Measurements from ENCODE around the gene PAQR8. TPM values are rescaled to one million over a fixed set of nuclear protein-coding genes. Genes with fewer than 3 reads are reported as not detected.

Gene PAQR8
- total and polyA plus RNA-seq, 2 of the 13 experiments (the other 11 are each of a cell fraction or from before 2014, with no cell fraction given): 37.7 to 50.7 TPM

DNA sequence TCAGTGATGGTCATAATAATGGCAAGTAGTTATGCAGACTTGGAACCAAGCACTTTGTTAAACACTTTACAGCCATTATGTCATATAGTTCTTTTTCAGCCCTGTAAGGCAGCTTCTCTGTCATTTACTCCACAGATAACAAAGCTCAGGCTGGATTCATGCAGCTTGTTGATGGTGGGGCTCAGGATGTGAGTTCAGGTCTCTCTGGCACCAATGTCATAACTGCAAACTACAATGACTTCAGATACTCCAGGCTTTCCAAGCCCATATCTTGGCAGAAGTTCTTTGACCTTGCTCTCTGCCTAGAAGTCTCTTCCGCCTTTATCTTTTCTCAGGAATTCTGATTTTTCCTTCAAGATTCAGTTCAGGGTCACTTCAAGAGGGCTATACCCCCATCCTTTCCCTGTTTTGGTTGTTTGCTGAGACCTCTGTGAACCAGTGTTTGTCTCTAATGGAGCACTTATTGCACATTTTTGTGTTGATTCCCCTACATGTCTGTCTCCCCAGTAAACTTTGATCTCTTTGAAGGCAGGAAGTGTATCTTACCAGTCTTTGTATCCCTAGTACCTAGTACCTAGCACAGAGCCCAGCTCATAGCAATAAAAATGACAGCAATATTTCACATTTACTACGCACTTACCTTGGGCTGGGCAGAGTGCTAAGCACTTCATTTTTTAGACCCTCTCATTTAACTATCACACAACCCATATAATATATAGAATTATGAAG is 38.5 kb downstream of the PAQR8 start (continued):
- TF ChIP-seq, protein P1, sequence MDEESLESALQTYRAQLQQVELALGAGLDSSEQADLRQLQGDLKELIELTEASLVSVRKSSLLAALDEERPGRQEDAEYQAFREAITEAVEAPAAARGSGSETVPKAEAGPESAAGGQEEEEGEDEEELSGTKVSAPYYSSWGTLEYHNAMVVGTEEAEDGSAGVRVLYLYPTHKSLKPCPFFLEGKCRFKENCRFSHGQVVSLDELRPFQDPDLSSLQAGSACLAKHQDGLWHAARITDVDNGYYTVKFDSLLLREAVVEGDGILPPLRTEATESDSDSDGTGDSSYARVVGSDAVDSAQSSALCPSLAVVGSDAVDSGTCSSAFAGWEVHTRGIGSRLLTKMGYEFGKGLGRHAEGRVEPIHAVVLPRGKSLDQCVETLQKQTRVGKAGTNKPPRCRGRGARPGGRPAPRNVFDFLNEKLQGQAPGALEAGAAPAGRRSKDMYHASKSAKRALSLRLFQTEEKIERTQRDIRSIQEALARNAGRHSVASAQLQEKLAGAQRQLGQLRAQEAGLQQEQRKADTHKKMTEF (CRISPR knock-in tag; IDR thresholded peaks at IDR 0.05): peak; percentile 24; the same call in 1 of the 2 replicates
- TF ChIP-seq ZNF589 (CRISPR knock-in tag; conservative IDR thresholded peaks at IDR 0.05) (no peak), ZBTB7A (CRISPR knock-in tag; IDR thresholded peaks at IDR 0.05) (no peak), MTF1 (CRISPR knock-in tag; IDR thresholded peaks at IDR 0.05) (no peak), HNF4A (CRISPR knock-in tag; IDR thresholded peaks at IDR 0.05) (peak; percentile 67), SRSF4 (IDR thresholded peaks at IDR 0.05; ENCODE audit: low read depth, low read length, poor library complexity, severe bottlenecking) (no peak), THYN1 (CRISPR knock-in tag; IDR thresholded peaks at IDR 0.05; ENCODE audit: borderline replicate concordance, low read depth) (no peak), ZNF562 (CRISPR knock-in tag; IDR thresholded peaks at IDR 0.05; ENCODE audit: borderline replicate concordance) (no peak), DR1 (CRISPR knock-in tag; IDR thresholded peaks at IDR 0.05) (no peak), ZNF772 (CRISPR knock-in tag; IDR thresholded peaks at IDR 0.05) (no peak)
- TF ChIP-seq, protein P2, sequence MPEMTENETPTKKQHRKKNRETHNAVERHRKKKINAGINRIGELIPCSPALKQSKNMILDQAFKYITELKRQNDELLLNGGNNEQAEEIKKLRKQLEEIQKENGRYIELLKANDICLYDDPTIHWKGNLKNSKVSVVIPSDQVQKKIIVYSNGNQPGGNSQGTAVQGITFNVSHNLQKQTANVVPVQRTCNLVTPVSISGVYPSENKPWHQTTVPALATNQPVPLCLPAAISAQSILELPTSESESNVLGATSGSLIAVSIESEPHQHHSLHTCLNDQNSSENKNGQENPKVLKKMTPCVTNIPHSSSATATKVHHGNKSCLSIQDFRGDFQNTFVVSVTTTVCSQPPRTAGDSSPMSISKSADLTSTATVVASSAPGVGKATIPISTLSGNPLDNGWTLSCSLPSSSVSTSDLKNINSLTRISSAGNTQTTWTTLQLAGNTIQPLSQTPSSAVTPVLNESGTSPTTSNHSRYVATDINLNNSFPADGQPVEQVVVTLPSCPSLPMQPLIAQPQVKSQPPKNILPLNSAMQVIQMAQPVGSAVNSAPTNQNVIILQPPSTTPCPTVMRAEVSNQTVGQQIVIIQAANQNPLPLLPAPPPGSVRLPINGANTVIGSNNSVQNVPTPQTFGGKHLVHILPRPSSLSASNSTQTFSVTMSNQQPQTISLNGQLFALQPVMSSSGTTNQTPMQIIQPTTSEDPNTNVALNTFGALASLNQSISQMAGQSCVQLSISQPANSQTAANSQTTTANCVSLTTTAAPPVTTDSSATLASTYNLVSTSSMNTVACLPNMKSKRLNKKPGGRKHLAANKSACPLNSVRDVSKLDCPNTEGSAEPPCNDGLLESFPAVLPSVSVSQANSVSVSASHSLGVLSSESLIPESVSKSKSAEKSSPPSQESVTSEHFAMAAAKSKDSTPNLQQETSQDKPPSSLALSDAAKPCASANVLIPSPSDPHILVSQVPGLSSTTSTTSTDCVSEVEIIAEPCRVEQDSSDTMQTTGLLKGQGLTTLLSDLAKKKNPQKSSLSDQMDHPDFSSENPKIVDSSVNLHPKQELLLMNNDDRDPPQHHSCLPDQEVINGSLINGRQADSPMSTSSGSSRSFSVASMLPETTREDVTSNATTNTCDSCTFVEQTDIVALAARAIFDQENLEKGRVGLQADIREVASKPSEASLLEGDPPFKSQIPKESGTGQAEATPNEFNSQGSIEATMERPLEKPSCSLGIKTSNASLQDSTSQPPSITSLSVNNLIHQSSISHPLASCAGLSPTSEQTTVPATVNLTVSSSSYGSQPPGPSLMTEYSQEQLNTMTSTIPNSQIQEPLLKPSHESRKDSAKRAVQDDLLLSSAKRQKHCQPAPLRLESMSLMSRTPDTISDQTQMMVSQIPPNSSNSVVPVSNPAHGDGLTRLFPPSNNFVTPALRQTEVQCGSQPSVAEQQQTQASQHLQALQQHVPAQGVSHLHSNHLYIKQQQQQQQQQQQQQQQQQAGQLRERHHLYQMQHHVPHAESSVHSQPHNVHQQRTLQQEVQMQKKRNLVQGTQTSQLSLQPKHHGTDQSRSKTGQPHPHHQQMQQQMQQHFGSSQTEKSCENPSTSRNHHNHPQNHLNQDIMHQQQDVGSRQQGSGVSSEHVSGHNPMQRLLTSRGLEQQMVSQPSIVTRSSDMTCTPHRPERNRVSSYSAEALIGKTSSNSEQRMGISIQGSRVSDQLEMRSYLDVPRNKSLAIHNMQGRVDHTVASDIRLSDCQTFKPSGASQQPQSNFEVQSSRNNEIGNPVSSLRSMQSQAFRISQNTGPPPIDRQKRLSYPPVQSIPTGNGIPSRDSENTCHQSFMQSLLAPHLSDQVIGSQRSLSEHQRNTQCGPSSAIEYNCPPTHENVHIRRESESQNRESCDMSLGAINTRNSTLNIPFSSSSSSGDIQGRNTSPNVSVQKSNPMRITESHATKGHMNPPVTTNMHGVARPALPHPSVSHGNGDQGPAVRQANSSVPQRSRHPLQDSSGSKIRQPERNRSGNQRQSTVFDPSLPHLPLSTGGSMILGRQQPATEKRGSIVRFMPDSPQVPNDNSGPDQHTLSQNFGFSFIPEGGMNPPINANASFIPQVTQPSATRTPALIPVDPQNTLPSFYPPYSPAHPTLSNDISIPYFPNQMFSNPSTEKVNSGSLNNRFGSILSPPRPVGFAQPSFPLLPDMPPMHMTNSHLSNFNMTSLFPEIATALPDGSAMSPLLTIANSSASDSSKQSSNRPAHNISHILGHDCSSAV (CRISPR knock-in tag; IDR thresholded peaks at IDR 0.05; ENCODE audit: borderline replicate concordance): peak; percentile 75; the same call in 1 of the 2 replicates
- TF ChIP-seq, protein P3, sequence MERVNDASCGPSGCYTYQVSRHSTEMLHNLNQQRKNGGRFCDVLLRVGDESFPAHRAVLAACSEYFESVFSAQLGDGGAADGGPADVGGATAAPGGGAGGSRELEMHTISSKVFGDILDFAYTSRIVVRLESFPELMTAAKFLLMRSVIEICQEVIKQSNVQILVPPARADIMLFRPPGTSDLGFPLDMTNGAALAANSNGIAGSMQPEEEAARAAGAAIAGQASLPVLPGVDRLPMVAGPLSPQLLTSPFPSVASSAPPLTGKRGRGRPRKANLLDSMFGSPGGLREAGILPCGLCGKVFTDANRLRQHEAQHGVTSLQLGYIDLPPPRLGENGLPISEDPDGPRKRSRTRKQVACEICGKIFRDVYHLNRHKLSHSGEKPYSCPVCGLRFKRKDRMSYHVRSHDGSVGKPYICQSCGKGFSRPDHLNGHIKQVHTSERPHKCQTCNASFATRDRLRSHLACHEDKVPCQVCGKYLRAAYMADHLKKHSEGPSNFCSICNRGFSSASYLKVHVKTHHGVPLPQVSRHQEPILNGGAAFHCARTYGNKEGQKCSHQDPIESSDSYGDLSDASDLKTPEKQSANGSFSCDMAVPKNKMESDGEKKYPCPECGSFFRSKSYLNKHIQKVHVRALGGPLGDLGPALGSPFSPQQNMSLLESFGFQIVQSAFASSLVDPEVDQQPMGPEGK (CRISPR knock-in tag; IDR thresholded peaks at IDR 0.05): no peak
- TF ChIP-seq, protein P4, sequence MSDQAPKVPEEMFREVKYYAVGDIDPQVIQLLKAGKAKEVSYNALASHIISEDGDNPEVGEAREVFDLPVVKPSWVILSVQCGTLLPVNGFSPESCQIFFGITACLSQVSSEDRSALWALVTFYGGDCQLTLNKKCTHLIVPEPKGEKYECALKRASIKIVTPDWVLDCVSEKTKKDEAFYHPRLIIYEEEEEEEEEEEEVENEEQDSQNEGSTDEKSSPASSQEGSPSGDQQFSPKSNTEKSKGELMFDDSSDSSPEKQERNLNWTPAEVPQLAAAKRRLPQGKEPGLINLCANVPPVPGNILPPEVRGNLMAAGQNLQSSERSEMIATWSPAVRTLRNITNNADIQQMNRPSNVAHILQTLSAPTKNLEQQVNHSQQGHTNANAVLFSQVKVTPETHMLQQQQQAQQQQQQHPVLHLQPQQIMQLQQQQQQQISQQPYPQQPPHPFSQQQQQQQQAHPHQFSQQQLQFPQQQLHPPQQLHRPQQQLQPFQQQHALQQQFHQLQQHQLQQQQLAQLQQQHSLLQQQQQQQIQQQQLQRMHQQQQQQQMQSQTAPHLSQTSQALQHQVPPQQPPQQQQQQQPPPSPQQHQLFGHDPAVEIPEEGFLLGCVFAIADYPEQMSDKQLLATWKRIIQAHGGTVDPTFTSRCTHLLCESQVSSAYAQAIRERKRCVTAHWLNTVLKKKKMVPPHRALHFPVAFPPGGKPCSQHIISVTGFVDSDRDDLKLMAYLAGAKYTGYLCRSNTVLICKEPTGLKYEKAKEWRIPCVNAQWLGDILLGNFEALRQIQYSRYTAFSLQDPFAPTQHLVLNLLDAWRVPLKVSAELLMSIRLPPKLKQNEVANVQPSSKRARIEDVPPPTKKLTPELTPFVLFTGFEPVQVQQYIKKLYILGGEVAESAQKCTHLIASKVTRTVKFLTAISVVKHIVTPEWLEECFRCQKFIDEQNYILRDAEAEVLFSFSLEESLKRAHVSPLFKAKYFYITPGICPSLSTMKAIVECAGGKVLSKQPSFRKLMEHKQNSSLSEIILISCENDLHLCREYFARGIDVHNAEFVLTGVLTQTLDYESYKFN (CRISPR knock-in tag; conservative IDR thresholded peaks at IDR 0.05): peak; percentile 77
